ENCODE measurements around the gene WASHC3. TPM values are rescaled to one million over a fixed set of nuclear protein-coding genes. Genes with fewer than 3 reads are reported as not detected.

Gene WASHC3
- total RNA-seq, 2 experiments from 2014 or later = 29.2 to 34.4 TPM

DNA sequence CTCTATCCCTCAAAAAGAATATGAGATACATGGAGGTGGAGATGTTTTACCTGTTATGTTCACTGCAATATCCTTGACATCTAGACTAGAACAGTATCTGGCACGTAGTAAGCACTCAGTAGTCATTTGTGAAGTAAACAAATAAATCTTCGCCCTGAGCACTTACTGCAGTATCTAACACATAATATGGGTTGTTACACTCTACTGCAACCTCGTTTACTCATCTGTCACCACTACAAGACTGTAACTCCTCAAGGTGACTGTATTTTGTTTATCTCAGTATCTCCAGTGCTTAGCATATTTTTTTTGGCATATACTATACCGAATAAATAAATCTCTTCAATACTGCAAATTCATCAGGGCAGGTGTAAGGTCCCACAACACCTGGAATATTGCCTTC is 66.1 kb downstream of the WASHC3 start:
- no peak for DNase-seq (ENCODE audit: low spot score)
- Histone ChIP-seq H3K36me3 (ENCODE audit: insufficient read depth, low read length) (no peaks in the 10 kb centered on the region), H3K9me2 (ENCODE audit: insufficient read depth, low read length) (no peaks in the 10 kb centered on the region), H3K27ac (ENCODE audit: low read depth, low read length, poor library complexity, severe bottlenecking) (no peak overlapping the region), H3K79me2 (ENCODE audit: insufficient read depth, low read depth, low read length) (no peaks in the 10 kb centered on the region), H2AFZ (ENCODE audit: low read length) (no peak overlapping the region), H3K4me3 (ENCODE audit: low read depth, low read length, poor library complexity, severe bottlenecking) (no peak overlapping the region), H3K4me2 (ENCODE audit: low read length) (no peak overlapping the region), H4K20me1 (ENCODE audit: insufficient read depth, low read length) (no peaks in the 10 kb centered on the region), H3K4me1 (ENCODE audit: insufficient read depth, low read length, poor library complexity, severe bottlenecking) (no peaks in the 10 kb centered on the region), H3K9me3 (ENCODE audit: low read length) (no peaks in the 10 kb centered on the region)
- intact Hi-C loops (cut with micrococcal nuclease; ENCODE audit: unreplicated experiment) = no loop called here
- no peak for TF ChIP-seq EZH2phosphoT487 (IDR thresholded peaks at IDR 0.05; ENCODE audit: borderline replicate concordance, low read depth, low read length)
- TF ChIP-seq CTCF (conservative IDR thresholded peaks at IDR 0.05; ENCODE audit: low read length) = no peak
- CTCF ChIA-PET (ENCODE audit: unreplicated experiment) = no interaction called here
- BruUV-seq (replicated peaks) = no TSS peak
- POLR2A ChIA-PET = no interaction called here

DNA sequence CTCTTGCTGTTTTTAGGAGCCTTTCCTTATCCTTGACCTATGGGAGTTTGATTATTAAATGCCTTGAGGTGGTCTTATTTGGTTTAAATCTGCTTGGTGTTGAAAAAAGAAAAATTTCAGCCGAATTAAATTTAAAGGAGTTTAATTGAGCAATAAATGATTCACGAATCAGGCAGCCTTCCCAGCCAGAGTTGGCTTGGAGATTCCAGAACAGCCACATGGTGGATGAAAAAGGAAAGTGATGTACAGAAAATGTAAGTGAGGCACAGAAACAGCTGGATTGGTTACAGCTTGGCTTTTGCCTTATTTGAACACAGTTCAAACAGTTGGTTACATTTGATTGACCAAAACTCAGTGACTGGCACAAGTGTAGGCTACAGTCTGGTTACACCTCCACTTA is 69.7 kb downstream of the WASHC3 start:
- Histone ChIP-seq H3K4me2 (ENCODE audit: low read length) (no peak overlapping the region), H3K4me1 (ENCODE audit: insufficient read depth, low read length, poor library complexity, severe bottlenecking) (no peaks in the 10 kb centered on the region), H3K79me2 (ENCODE audit: insufficient read depth, low read depth, low read length) (no peaks in the 10 kb centered on the region), H3K9me3 (ENCODE audit: low read length) (no peaks in the 10 kb centered on the region), H3K27ac (ENCODE audit: low read depth, low read length, poor library complexity, severe bottlenecking) (no peak overlapping the region), H3K4me3 (ENCODE audit: low read depth, low read length, poor library complexity, severe bottlenecking) (no peak overlapping the region), H3K9me2 (ENCODE audit: insufficient read depth, low read length) (no peaks in the 10 kb centered on the region), H4K20me1 (ENCODE audit: insufficient read depth, low read length) (no peaks in the 10 kb centered on the region), H3K36me3 (ENCODE audit: insufficient read depth, low read length) (no peaks in the 10 kb centered on the region), H2AFZ (ENCODE audit: low read length) (no peak overlapping the region)
- BruUV-seq (replicated peaks) = no TSS peak
- POLR2A ChIA-PET = interaction anchor here (0.5 kb wide), 1 partner anchor 352 kb away, joined by 4 read pairs; no protein-coding TSS in a partner anchor
- no peak for DNase-seq (ENCODE audit: low spot score)
- CTCF ChIA-PET (ENCODE audit: unreplicated experiment) = no interaction called here
- intact Hi-C loops (cut with micrococcal nuclease; ENCODE audit: unreplicated experiment) = no loop called here
- TF ChIP-seq EZH2phosphoT487 (IDR thresholded peaks at IDR 0.05; ENCODE audit: borderline replicate concordance, low read depth, low read length) (no peak), CTCF (conservative IDR thresholded peaks at IDR 0.05; ENCODE audit: low read length) (no peak)

GRCh38 chr12:101982307-101982706 is 79.5 kb downstream of the WASHC3 start:
- H4K20me1 ChIP-seq (ENCODE audit: insufficient read depth, low read length) = no peaks in the 10 kb centered on the region
- H3K9me2 ChIP-seq (ENCODE audit: insufficient read depth, low read length) = no peaks in the 10 kb centered on the region
- H3K27ac ChIP-seq (ENCODE audit: low read depth, low read length, poor library complexity, severe bottlenecking) = no peak overlapping the region
- ChIA-PET CTCF (ENCODE audit: unreplicated experiment) (no interaction called here), POLR2A (interaction anchor here (0.6 to 2.0 kb wide), 3 partner anchors 15 to 808 kb away, joined by 3 to 9 read pairs (median 4); no protein-coding TSS in a partner anchor)
- no peaks in the 10 kb centered on the region for H3K4me1 ChIP-seq (ENCODE audit: insufficient read depth, low read length, poor library complexity, severe bottlenecking)
- no peak overlapping the region for H3K4me3 ChIP-seq (ENCODE audit: low read depth, low read length, poor library complexity, severe bottlenecking)
- no peaks in the 10 kb centered on the region for H3K9me3 ChIP-seq (ENCODE audit: low read length)
- no TSS peak for BruUV-seq (replicated peaks)
- intact Hi-C loops (cut with micrococcal nuclease; ENCODE audit: unreplicated experiment) = no loop called here
- DNase-seq (ENCODE audit: low spot score) = no peak
- H3K4me2 ChIP-seq (ENCODE audit: low read length) = no peak overlapping the region
- H2AFZ ChIP-seq (ENCODE audit: low read length) = no peak overlapping the region
- no peak for TF ChIP-seq EZH2phosphoT487 (IDR thresholded peaks at IDR 0.05; ENCODE audit: borderline replicate concordance, low read depth, low read length)
- no peak for TF ChIP-seq CTCF (conservative IDR thresholded peaks at IDR 0.05; ENCODE audit: low read length)
- H3K79me2 ChIP-seq (ENCODE audit: insufficient read depth, low read depth, low read length) = no peaks in the 10 kb centered on the region
- H3K36me3 ChIP-seq (ENCODE audit: insufficient read depth, low read length) = no peaks in the 10 kb centered on the region

Data from OCI-LY7 (cell line).